Panc1 (cell line): ENCODE results near the gene DLG4. TPM values are rescaled to one million over a fixed set of nuclear protein-coding genes. Genes with fewer than 3 reads are reported as not detected.

Experiments used
- ATAC-seq: fragments of 200-7000 bp; cut with Tn5 transposase; 2 replicates; pipeline ENCODE4 v1.9.1; 2020; ENCODE audit warnings: mild to moderate bottlenecking, moderate library complexity
- BruUV-seq: library from RNA; stranded (reverse); fragments of 400-500 nt; replicated peaks from 2 replicates; lab custom pipeline; 2021; lab: Mats Ljungman, UMichigan
- CTCF ChIA-PET: fragments of 300-600 bp; sonication (Branson Sonifier 250); formaldehyde crosslinking; loops from one replicate; lab custom pipeline; 2022; ENCODE audit warnings: antibody characterized with exemption; lab: Charles Lee
- POLR2A ChIA-PET: fragments of 300-600 bp; sonication (Branson Sonifier 250); formaldehyde crosslinking; loops from one replicate; lab custom pipeline; 2022; ENCODE audit warnings: antibody characterized with exemption; lab: Charles Lee
- DNase-seq: peaks from one replicate; pipeline ENCODE4 v3.0.0-alpha.2; 2010; ENCODE audit warnings: low read depth, low spot score
- H3K27ac ChIP-seq: 2 replicates; pipeline ENCODE4 v1.5.1; 2011; ENCODE audit warnings: mild to moderate bottlenecking, low read length, inconsistent platforms
- H3K27me3 ChIP-seq: fragments of 200-500 bp; sonication (Bioruptor generic); 2 replicates; pipeline ENCODE4 v1.6.0; 2014; ENCODE audit warnings: low read length, inconsistent platforms; ENCODE audit not compliant: control insufficient read depth, insufficient read depth
- H3K36me3 ChIP-seq: fragments of 200-500 bp; sonication (Bioruptor generic); 2 replicates; pipeline ENCODE4 v1.5.1; 2014; ENCODE audit warnings: inconsistent platforms, mild to moderate bottlenecking, low read length, moderate library complexity; ENCODE audit not compliant: control insufficient read depth, insufficient read depth
- H3K4me1 ChIP-seq: 2 replicates; pipeline ENCODE4 v1.5.1; 2011; ENCODE audit warnings: inconsistent platforms, mild to moderate bottlenecking, low read length, moderate library complexity; ENCODE audit not compliant: control insufficient read depth, insufficient read depth
- H3K4me3 ChIP-seq, 2 experiments: 2 replicates each; pipeline ENCODE4 v1.5.1; 2011 to 2012; ENCODE audit warnings: low read depth in 2 of 2, low read length in 2 of 2, mild to moderate bottlenecking in 2 of 2, inconsistent platforms in 1 of 2, moderate library complexity in 1 of 2
- H3K9me3 ChIP-seq: fragments of 200-500 bp; sonication (Bioruptor generic); 2 replicates; pipeline ENCODE4 v1.5.1; 2014; ENCODE audit warnings: low read depth, mild to moderate bottlenecking, inconsistent platforms, low read length, moderate library complexity; ENCODE audit not compliant: control insufficient read depth, insufficient read depth
- CTCF ChIP-seq: fragments of 450-650 bp; IDR thresholded peaks from 2 replicates; pipeline ENCODE4 v1.5.1; 2017; ENCODE audit warnings: mild to moderate bottlenecking
- POLR2AphosphoS5 ChIP-seq: IDR thresholded peaks from 2 replicates; pipeline ENCODE4 v1.6.1; 2012; ENCODE audit warnings: mild to moderate bottlenecking, low read depth, low read length, moderate library complexity
- REST ChIP-seq, 2 experiments: IDR thresholded peaks; 2 replicates each; pipeline ENCODE4 v1.6.1; 2011 to 2012; ENCODE audit warnings: low read depth in 2 of 2, control low read depth in 1 of 2, low read length in 1 of 2, mild to moderate bottlenecking in 1 of 2, moderate library complexity in 1 of 2; ENCODE audit not compliant: insufficient read depth in 1 of 2
- SIN3A ChIP-seq: IDR thresholded peaks from 2 replicates; pipeline ENCODE4 v1.6.1; 2012; ENCODE audit warnings: low read depth, mild to moderate bottlenecking, low read length, moderate library complexity, borderline replicate concordance; ENCODE audit not compliant: insufficient read depth
- TCF7L2 ChIP-seq: IDR thresholded peaks from 2 replicates; pipeline ENCODE4 v1.6.1; 2011; ENCODE audit warnings: mild to moderate bottlenecking, low read depth, low read length, inconsistent platforms
- in situ Hi-C: cut with HindIII; loops from 2 replicates; pipeline ENCODE4 v1.10.0; 2016; ENCODE audit warnings: low sequenced_read_pairs, low pct_unique_long_range_greater_than_20kb
- intact Hi-C: fragments of 100-400 bp; cut with micrococcal nuclease; formaldehyde crosslinking; loops from one replicate; pipeline ENCODE4 v1.10.0; 2022; ENCODE audit not compliant: unreplicated experiment
- total RNA-seq: library from RNA; stranded (reverse); gene quantifications from one replicate; pipeline ENCODE4 v1.2.1, GENCODE V29; 2021; ENCODE audit not compliant: unreplicated experiment

The DLG4 gene
- total RNA-seq, 1 experiment from 2014 or later = 32.4 TPM

GRCh38 chr17:7222093-7222971 lies 2.7 kb upstream of the DLG4 start:
- ChIA-PET POLR2A (interaction anchor here (0.5 kb wide), 1 partner anchor 83 kb away, joined by 5 read pairs; no protein-coding TSS in a partner anchor), CTCF (interaction anchor here (0.5 kb wide), 2 partner anchors 104 to 410 kb away, joined by 3 to 12 read pairs; no protein-coding TSS in a partner anchor)
- Histone ChIP-seq H3K9me3 (no peaks in the 10 kb centered on the region), H3K27ac (peak overlapping the region; percentile 95; the same call in 1 of the 2 replicates), H3K4me1 (peaks cover 65% of the 10 kb centered on the region), H3K4me3 (no peak overlapping the region), H3K27me3 (no peaks in the 10 kb centered on the region), H3K36me3 (peaks cover 5% of the 10 kb centered on the region; the same call in 1 of the 2 replicates)
- ATAC-seq (no peak), DNase-seq (no peak)
- intact Hi-C loops = no loop called here
- in situ Hi-C loops = no loop called here
- BruUV-seq = TSS peak; percentile 74
- TF ChIP-seq REST (IDR thresholded peaks at IDR 0.05; ENCODE audit: insufficient read depth in 1 of 2, low read depth in 2 of 2, low read length in 1 of 2) (no peak), POLR2AphosphoS5 (peak; percentile 65), SIN3A (peak; percentile 9; the same call in 1 of the 2 replicates), TCF7L2 (no peak), CTCF (no peak)

GRCh38 chr17:7221278-7222092 lies 1.8 kb upstream of the DLG4 start:
- intact Hi-C loops = no loop called here
- H3K4me3 ChIP-seq = peak overlapping the region; percentile 73 to 78; a peak in 3 of 4 replicates
- peak overlapping the region; percentile 95 for H3K27ac ChIP-seq

More at GRCh38 chr17:7221278-7222092, 1.8 kb upstream of the DLG4 start:
- DNase-seq = no peak
- no peaks in the 10 kb centered on the region for H3K27me3 ChIP-seq
- H3K36me3 ChIP-seq = peaks cover 5% of the 10 kb centered on the region; the same call in 1 of the 2 replicates
- ATAC-seq = no peak
- ChIA-PET POLR2A (no interaction called here), CTCF (interaction anchor here (0.5 to 1.2 kb wide), 5 partner anchors 16 to 176 kb away, joined by 3 to 12 read pairs (median 4); no protein-coding TSS in a partner anchor)
- no peaks in the 10 kb centered on the region for H3K9me3 ChIP-seq
- BruUV-seq = TSS peak; percentile 29
- no peak for TF ChIP-seq TCF7L2
- no peak for TF ChIP-seq REST (IDR thresholded peaks at IDR 0.05; ENCODE audit: insufficient read depth in 1 of 2, low read depth in 2 of 2, low read length in 1 of 2)
- TF ChIP-seq SIN3A = peak; percentile 47; the same call in 1 of the 2 replicates
- TF ChIP-seq POLR2AphosphoS5 = peak; percentile 36; the same call in 1 of the 2 replicates
- in situ Hi-C loops = no loop called here
- peaks cover 69% of the 10 kb centered on the region for H3K4me1 ChIP-seq
